AG10803 (cell line): ENCODE data around the gene ADM5.

Source experiments
- DNase-seq: peaks from one replicate; pipeline ENCODE4 v3.0.0; 2010; ENCODE audit warnings: low read depth
- H3K4me3 ChIP-seq: 2 replicates; pipeline ENCODE4 v1.5.1; 2011; ENCODE audit warnings: mild to moderate bottlenecking, low read length, control low read depth
- CTCF ChIP-seq: conservative IDR thresholded peaks from 2 replicates; pipeline ENCODE4 v1.5.1; 2011; ENCODE audit warnings: mild to moderate bottlenecking, low read length, control low read depth, inconsistent platforms

The ADM5 gene

DNA sequence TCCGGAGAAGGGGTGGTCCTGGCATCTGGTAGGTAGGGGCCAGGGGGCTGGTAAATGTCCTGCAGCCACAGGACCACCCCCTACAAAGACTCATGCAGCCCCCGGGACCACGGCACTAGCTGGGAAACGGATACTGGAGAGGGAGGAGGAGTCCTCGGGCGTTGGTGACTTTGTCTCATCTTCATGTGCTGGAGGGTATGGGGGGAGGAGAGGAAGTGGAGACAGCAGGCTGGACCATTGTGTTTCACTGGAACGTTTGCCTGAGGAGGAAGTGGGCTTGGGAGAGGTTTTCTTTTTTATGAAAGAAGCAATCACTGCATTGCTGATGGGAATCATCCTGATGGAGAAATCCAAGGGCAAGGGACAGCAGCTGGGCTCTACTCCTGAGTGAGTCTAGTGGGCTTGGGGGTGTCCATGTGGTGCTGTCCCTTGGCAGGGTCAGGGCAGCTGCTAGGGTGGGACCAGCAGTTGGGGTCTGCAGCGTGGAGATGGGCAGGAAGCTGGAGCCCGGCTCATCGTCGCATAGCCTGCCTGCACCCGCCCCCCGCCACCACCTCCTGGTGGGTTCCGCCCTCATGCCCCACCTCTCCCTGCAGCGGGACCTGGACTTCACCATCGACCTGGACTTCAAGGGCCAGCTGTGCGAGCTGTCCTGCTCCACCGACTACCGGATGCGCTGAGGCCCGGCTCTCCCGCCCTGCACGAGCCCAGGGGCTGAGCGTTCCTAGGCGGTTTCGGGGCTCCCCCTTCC is 1.7 kb upstream of the ADM5 start:
- no peak for DNase-seq
- no peak for TF ChIP-seq CTCF
- no peak overlapping the region for H3K4me3 ChIP-seq

DNA sequence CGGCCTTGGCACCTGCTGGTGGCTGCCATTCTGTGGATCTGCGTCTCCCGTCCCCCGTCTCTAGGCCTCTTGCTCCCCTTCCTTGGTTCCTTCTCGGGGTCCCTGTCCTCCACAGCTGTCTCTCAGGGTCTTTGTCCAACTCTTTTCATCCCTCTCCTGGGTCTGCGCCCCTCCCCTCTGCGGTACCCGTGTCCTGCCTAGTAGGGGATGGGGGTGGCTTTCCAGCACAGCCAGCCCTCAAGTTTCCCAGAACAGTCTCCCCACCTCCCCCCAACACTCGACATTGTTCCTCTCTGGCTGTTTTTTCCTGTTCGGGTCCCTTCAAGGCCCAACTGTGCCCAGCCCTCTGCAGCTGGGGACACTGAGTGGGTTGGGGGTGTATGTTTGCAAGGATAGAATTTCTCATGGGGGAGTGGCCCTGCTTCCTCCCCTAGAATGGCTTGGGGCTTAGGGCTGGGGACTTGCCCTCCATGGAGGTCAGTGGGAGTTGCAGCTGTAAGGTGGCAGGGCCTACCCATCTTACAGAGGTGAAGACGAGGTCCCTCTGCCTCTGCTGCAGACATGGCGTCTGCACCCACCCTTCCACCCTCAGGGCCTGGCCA is 762 bp upstream of the ADM5 start:
- no peak overlapping the region for H3K4me3 ChIP-seq
- no peak for TF ChIP-seq CTCF
- DNase-seq: no peak

GRCh38 chr19:49690079-49690655 is 773 bp downstream of the ADM5 start:
- peak overlapping the region; percentile 65 for H3K4me3 ChIP-seq
- TF ChIP-seq CTCF: no peak
- no peak for DNase-seq

GRCh38 chr19:49690656-49691242 is 1.4 kb downstream of the ADM5 start, which contains the start of gene CPT1C:
CPT1C (plus strand) TSS chr19:49691116; CDS start chr19:49692253, 1,137 bp downstream.
- peak; percentile 67 for DNase-seq
- no peak for TF ChIP-seq CTCF
- H3K4me3 ChIP-seq: peak within 1 kb of the TSS; percentile 65

DNA sequence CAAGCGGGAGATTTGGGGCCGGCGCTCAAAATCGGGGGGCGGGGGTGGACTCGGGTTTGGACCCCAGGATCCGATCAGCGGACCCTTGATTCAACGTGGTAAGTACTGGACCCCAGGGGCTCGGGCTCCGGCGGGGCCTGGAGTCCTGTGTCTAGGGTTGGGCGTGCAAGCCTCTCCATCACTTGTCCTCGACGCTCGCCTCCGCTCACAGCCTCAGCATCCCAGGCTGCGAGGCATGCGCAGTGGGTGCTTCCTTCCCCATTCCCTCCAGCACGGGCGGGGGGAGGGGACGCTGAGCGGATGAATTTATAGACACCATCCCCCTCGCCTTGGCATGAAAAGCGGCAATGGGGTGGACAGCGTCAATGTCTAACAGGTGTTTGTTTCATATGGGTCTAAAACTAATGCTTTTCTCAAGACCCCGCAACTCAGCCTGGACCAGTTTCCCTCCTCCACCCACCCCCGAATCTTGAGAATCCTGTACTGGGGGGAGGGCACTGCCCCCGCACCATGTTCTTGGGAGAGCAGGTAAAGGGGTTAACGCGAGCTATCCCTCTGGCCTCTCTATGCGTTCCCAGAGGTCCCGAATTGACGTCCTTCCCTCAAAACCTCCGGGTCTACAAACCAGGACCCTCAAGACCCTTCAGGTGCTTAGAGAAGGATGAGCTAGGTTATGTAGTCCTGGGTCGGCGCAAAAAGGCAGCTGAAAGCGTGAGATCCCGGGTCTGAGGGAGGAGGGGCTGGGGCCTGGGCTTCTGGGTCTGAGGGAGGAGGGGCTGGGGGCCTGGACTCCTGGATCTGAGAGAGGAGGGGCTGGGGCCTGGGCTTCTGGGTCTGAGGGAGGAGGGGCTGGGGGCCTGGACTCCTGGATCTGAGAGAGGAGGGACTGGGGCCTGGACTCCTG is 2.1 kb downstream of the ADM5 start:
- no peak for TF ChIP-seq CTCF
- peak; percentile 63 for DNase-seq
- peak overlapping the region; percentile 65 for H3K4me3 ChIP-seq

DNA sequence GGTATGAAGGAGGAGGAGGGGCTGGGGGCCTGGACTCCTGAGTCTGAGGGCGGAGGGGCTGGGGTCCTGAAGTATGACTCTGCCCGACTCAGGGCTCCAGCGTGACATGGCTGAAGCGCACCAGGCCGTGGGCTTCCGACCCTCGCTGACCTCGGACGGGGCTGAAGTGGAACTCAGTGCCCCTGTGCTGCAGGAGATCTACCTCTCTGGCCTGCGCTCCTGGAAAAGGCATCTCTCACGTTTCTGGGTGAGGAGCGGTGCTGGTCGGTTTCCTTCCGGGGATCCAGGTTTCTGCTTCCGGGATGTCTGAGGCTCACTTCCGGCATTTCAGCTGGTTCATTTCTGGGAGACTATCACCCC is 2.7 kb downstream of the ADM5 start:
- DNase-seq: no peak
- TF ChIP-seq CTCF: no peak
- H3K4me3 ChIP-seq: peak overlapping the region; percentile 65; the same call in 1 of the 2 replicates
